HEK293 (cell line): ENCODE results near the gene PRPF6.
A peak's percentile ranks its signal among the peaks of the same experiment; 100 is the strongest.

Source experiments
- BCL11B ChIP-seq: fragments of 450-650 bp; formaldehyde crosslinking; IDR thresholded peaks from 2 replicates; pipeline ENCODE4 v1.5.1; 2016; ENCODE audit warnings: low read depth, missing biosample characterization, missing genetic modification characterization
- IKZF3 ChIP-seq: fragments of 450-650 bp; IDR thresholded peaks from 2 replicates; pipeline ENCODE4 v1.5.0; 2018; ENCODE audit warnings: missing biosample characterization, mild to moderate bottlenecking, missing genetic modification characterization, moderate library complexity
- KLF1 ChIP-seq: fragments of 450-650 bp; formaldehyde crosslinking; IDR thresholded peaks from 2 replicates; pipeline ENCODE4 v1.5.1; 2016; ENCODE audit warnings: missing biosample characterization, missing genetic modification characterization
- MEIS1 ChIP-seq: sonication (generic); formaldehyde crosslinking; IDR thresholded peaks from 2 replicates; pipeline ENCODE4 v1.8.1; 2022; ENCODE audit warnings: missing genetic modification reagents, mild to moderate bottlenecking, borderline replicate concordance
- MYNN ChIP-seq: fragments of 450-650 bp; formaldehyde crosslinking; IDR thresholded peaks from 2 replicates; pipeline ENCODE4 v1.5.1; 2016; ENCODE audit warnings: missing biosample characterization, missing genetic modification characterization, borderline replicate concordance
- REPIN1 ChIP-seq: fragments of 450-650 bp; formaldehyde crosslinking; IDR thresholded peaks from 2 replicates; pipeline ENCODE4 v1.5.1; 2017; ENCODE audit warnings: missing biosample characterization, missing genetic modification characterization, low read depth
- ZNF133 ChIP-seq: fragments of 450-650 bp; formaldehyde crosslinking; IDR thresholded peaks from 2 replicates; pipeline ENCODE4 v1.5.1; 2016; ENCODE audit warnings: missing biosample characterization, missing genetic modification characterization
- ZNF302 ChIP-seq: fragments of 450-650 bp; formaldehyde crosslinking; IDR thresholded peaks from 2 replicates; pipeline ENCODE4 v1.5.1; 2016; ENCODE audit warnings: missing biosample characterization, missing genetic modification characterization, low read depth
- ZNF341 ChIP-seq: fragments of 450-650 bp; formaldehyde crosslinking; IDR thresholded peaks from 2 replicates; pipeline ENCODE4; 2016; ENCODE audit warnings: low read depth, missing biosample characterization, missing genetic modification characterization
- ZNF391 ChIP-seq: fragments of 450-650 bp; formaldehyde crosslinking; IDR thresholded peaks from 2 replicates; pipeline ENCODE4 v1.5.1; 2016; ENCODE audit warnings: low read depth, missing biosample characterization, missing genetic modification characterization, borderline replicate concordance
- ZNF404 ChIP-seq: fragments of 450-650 bp; formaldehyde crosslinking; IDR thresholded peaks from 2 replicates; pipeline ENCODE4 v1.5.1; 2017; ENCODE audit warnings: missing biosample characterization, missing genetic modification characterization
- ZNF514 ChIP-seq: fragments of 450-650 bp; formaldehyde crosslinking; IDR thresholded peaks from 2 replicates; pipeline ENCODE4 v1.5.1; 2016; ENCODE audit warnings: missing biosample characterization, missing genetic modification characterization
- ZNF530 ChIP-seq: fragments of 450-650 bp; formaldehyde crosslinking; IDR thresholded peaks from 2 replicates; pipeline ENCODE4 v1.5.1; 2016; ENCODE audit warnings: low read depth, missing biosample characterization, missing genetic modification characterization
- ZNF571 ChIP-seq: fragments of 450-650 bp; formaldehyde crosslinking; IDR thresholded peaks from 2 replicates; pipeline ENCODE4 v1.5.0; 2017; ENCODE audit warnings: missing biosample characterization, missing genetic modification characterization
- ZNF610 ChIP-seq: fragments of 450-650 bp; formaldehyde crosslinking; IDR thresholded peaks from 2 replicates; pipeline ENCODE4 v1.5.1; 2016; ENCODE audit warnings: missing biosample characterization, missing genetic modification characterization, borderline replicate concordance
- ZNF623 ChIP-seq: fragments of 450-650 bp; formaldehyde crosslinking; IDR thresholded peaks from 2 replicates; pipeline ENCODE4 v1.5.1; 2016; ENCODE audit warnings: missing biosample characterization, missing genetic modification characterization
- ZNF624 ChIP-seq: fragments of 450-650 bp; formaldehyde crosslinking; IDR thresholded peaks from 2 replicates; pipeline ENCODE4 v1.5.1; 2017; ENCODE audit warnings: missing biosample characterization, missing genetic modification characterization
- ZSCAN30 ChIP-seq: fragments of 450-650 bp; IDR thresholded peaks from 2 replicates; pipeline ENCODE4 v1.5.1; 2018; ENCODE audit warnings: missing biosample characterization, mild to moderate bottlenecking, missing genetic modification characterization, moderate library complexity
- ZXDB ChIP-seq: fragments of 450-650 bp; formaldehyde crosslinking; IDR thresholded peaks from 2 replicates; pipeline ENCODE4 v1.5.1; 2016; ENCODE audit warnings: missing biosample characterization, missing genetic modification characterization
- TF ChIP-seq, protein P1 (sequence below): fragments of 450-650 bp; formaldehyde crosslinking; IDR thresholded peaks from 2 replicates; pipeline ENCODE4 v1.5.1; 2016; ENCODE audit warnings: missing biosample characterization, missing genetic modification characterization
- TF ChIP-seq, protein P2 (sequence below): fragments of 450-650 bp; formaldehyde crosslinking; IDR thresholded peaks from 2 replicates; pipeline ENCODE4 v1.5.1; 2017; ENCODE audit warnings: missing biosample characterization, missing genetic modification characterization
- TF ChIP-seq, protein P3 (sequence below): fragments of 450-650 bp; formaldehyde crosslinking; conservative IDR thresholded peaks from 2 replicates; pipeline ENCODE4 v1.5.1; 2016; ENCODE audit warnings: low read depth, missing biosample characterization, missing genetic modification characterization
- TF ChIP-seq, protein P4 (sequence below): fragments of 450-650 bp; formaldehyde crosslinking; IDR thresholded peaks from 2 replicates; pipeline ENCODE4 v1.5.1; 2016; ENCODE audit warnings: missing biosample characterization, missing genetic modification characterization
- TF ChIP-seq, protein P5 (sequence below): fragments of 450-650 bp; formaldehyde crosslinking; IDR thresholded peaks from 2 replicates; pipeline ENCODE4 v1.5.1; 2017; ENCODE audit warnings: missing biosample characterization, missing genetic modification characterization
- TF ChIP-seq, protein P6 (sequence below): fragments of 450-650 bp; formaldehyde crosslinking; IDR thresholded peaks from 2 replicates; pipeline ENCODE4 v1.5.1; 2016; ENCODE audit warnings: missing biosample characterization, missing genetic modification characterization

PRPF6 gene

DNA sequence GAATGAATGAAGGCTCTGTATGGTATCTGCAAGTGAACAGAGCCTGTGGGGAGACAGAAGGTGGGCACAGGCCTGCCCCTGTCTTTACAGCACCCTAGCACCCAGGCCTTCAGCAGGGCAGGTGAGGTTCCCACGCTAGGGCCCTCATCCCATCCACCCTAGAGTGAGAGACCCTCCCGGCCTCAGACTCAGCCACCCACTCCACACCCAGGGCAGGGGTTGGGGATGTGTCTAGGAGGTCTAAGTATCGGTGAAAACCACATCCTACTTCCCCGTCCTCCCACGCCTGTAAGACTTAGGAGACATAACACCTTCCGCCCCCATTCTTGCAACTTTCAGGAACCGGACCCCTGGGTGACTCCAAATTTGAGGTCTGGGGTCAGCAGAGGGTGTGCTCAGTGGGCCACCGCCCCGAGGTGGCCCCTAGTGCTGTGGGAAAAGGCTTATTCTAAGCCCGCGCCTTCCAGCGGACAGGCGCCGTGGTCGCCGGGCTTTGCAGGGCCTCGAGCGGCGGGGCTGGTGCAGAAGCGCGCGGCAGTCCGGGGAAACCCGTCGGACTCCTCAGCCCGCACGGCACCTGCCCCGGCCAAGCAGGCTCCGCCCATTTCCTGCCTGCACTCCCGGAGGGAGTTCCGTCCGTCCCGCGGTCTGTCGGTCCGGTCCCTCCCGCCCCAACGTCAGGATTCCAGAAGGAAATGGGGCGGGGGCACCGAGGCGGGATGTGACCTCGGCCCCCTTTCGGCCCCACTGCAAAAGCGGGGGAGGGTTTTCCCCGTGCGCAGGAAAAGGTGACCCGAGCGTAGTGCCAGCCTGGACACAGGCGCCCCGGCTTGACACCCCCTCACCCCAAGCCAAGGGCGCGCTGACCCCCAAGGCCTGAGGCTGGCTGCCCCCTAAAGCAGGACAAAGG is 2.4 kb upstream of the PRPF6 start (continued):
- TF ChIP-seq ZNF302 (tag by site-specific recombination) (no peak), ZSCAN30 (tag by site-specific recombination) (no peak), ZXDB (tag by site-specific recombination) (peak; percentile 62; the same call in 1 of the 2 replicates), ZNF391 (tag by site-specific recombination) (peak; percentile 49; the same call in 1 of the 2 replicates), ZNF610 (no peak), ZNF571 (tag by site-specific recombination) (no peak), ZNF623 (tag by site-specific recombination) (no peak), BCL11B (no peak; the same call in 1 of the 2 replicates), IKZF3 (tag by site-specific recombination) (peak; percentile 88), MYNN (no peak), ZNF404 (tag by site-specific recombination) (no peak), REPIN1 (no peak), ZNF341 (tag by site-specific recombination) (peak; percentile 38; the same call in 1 of the 2 replicates), KLF1 (tag by site-specific recombination) (0 out of 2 replicates have a peak, but pooled peaks have one; percentile 33), ZNF514 (tag by site-specific recombination) (no peak), ZNF530 (no peak), ZNF133 (tag by site-specific recombination) (no peak), ZNF624 (tag by site-specific recombination) (no peak), MEIS1 (CRISPR knock-in tag) (no peak)
- TF ChIP-seq, protein P1, sequence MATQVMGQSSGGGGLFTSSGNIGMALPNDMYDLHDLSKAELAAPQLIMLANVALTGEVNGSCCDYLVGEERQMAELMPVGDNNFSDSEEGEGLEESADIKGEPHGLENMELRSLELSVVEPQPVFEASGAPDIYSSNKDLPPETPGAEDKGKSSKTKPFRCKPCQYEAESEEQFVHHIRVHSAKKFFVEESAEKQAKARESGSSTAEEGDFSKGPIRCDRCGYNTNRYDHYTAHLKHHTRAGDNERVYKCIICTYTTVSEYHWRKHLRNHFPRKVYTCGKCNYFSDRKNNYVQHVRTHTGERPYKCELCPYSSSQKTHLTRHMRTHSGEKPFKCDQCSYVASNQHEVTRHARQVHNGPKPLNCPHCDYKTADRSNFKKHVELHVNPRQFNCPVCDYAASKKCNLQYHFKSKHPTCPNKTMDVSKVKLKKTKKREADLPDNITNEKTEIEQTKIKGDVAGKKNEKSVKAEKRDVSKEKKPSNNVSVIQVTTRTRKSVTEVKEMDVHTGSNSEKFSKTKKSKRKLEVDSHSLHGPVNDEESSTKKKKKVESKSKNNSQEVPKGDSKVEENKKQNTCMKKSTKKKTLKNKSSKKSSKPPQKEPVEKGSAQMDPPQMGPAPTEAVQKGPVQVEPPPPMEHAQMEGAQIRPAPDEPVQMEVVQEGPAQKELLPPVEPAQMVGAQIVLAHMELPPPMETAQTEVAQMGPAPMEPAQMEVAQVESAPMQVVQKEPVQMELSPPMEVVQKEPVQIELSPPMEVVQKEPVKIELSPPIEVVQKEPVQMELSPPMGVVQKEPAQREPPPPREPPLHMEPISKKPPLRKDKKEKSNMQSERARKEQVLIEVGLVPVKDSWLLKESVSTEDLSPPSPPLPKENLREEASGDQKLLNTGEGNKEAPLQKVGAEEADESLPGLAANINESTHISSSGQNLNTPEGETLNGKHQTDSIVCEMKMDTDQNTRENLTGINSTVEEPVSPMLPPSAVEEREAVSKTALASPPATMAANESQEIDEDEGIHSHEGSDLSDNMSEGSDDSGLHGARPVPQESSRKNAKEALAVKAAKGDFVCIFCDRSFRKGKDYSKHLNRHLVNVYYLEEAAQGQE (tag by site-specific recombination): no peak
- TF ChIP-seq, protein P2, sequence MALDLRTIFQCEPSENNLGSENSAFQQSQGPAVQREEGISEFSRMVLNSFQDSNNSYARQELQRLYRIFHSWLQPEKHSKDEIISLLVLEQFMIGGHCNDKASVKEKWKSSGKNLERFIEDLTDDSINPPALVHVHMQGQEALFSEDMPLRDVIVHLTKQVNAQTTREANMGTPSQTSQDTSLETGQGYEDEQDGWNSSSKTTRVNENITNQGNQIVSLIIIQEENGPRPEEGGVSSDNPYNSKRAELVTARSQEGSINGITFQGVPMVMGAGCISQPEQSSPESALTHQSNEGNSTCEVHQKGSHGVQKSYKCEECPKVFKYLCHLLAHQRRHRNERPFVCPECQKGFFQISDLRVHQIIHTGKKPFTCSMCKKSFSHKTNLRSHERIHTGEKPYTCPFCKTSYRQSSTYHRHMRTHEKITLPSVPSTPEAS (tag by site-specific recombination): no peak
- TF ChIP-seq, protein P3, sequence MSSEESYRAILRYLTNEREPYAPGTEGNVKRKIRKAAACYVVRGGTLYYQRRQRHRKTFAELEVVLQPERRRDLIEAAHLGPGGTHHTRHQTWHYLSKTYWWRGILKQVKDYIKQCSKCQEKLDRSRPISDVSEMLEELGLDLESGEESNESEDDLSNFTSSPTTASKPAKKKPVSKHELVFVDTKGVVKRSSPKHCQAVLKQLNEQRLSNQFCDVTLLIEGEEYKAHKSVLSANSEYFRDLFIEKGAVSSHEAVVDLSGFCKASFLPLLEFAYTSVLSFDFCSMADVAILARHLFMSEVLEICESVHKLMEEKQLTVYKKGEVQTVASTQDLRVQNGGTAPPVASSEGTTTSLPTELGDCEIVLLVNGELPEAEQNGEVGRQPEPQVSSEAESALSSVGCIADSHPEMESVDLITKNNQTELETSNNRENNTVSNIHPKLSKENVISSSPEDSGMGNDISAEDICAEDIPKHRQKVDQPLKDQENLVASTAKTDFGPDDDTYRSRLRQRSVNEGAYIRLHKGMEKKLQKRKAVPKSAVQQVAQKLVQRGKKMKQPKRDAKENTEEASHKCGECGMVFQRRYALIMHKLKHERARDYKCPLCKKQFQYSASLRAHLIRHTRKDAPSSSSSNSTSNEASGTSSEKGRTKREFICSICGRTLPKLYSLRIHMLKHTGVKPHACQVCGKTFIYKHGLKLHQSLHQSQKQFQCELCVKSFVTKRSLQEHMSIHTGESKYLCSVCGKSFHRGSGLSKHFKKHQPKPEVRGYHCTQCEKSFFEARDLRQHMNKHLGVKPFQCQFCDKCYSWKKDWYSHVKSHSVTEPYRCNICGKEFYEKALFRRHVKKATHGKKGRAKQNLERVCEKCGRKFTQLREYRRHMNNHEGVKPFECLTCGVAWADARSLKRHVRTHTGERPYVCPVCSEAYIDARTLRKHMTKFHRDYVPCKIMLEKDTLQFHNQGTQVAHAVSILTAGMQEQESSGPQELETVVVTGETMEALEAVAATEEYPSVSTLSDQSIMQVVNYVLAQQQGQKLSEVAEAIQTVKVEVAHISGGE (tag by site-specific recombination): peak; percentile 95
- TF ChIP-seq, protein P4, sequence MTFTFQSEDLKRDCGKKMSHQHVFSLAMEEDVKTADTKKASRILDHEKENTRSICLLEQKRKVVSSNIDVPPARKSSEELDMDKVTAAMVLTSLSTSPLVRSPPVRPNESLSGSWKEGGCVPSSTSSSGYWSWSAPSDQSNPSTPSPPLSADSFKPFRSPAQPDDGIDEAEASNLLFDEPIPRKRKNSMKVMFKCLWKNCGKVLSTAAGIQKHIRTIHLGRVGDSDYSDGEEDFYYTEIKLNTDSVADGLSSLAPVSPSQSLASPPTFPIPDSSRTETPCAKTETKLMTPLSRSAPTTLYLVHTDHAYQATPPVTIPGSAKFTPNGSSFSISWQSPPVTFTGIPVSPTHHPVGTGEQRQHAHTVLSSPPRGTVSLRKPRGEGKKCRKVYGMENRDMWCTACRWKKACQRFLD (tag by site-specific recombination): no peak
- TF ChIP-seq, protein P5, sequence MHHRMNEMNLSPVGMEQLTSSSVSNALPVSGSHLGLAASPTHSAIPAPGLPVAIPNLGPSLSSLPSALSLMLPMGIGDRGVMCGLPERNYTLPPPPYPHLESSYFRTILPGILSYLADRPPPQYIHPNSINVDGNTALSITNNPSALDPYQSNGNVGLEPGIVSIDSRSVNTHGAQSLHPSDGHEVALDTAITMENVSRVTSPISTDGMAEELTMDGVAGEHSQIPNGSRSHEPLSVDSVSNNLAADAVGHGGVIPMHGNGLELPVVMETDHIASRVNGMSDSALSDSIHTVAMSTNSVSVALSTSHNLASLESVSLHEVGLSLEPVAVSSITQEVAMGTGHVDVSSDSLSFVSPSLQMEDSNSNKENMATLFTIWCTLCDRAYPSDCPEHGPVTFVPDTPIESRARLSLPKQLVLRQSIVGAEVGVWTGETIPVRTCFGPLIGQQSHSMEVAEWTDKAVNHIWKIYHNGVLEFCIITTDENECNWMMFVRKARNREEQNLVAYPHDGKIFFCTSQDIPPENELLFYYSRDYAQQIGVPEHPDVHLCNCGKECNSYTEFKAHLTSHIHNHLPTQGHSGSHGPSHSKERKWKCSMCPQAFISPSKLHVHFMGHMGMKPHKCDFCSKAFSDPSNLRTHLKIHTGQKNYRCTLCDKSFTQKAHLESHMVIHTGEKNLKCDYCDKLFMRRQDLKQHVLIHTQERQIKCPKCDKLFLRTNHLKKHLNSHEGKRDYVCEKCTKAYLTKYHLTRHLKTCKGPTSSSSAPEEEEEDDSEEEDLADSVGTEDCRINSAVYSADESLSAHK: 0 out of 2 replicates have a peak, but pooled peaks have one; percentile 37
- TF ChIP-seq, protein P6, sequence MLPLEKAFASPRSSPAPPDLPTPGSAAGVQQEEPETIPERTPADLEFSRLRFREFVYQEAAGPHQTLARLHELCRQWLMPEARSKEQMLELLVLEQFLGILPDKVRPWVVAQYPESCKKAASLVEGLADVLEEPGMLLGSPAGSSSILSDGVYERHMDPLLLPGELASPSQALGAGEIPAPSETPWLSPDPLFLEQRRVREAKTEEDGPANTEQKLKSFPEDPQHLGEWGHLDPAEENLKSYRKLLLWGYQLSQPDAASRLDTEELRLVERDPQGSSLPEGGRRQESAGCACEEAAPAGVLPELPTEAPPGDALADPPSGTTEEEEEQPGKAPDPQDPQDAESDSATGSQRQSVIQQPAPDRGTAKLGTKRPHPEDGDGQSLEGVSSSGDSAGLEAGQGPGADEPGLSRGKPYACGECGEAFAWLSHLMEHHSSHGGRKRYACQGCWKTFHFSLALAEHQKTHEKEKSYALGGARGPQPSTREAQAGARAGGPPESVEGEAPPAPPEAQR (tag by site-specific recombination): no peak
